PC-3 (cell line): ENCODE measurements around the gene SPINDOC. TPM values are rescaled to one million over a fixed set of nuclear protein-coding genes. Genes with fewer than 3 reads are reported as not detected.

Source experiments
- ATAC-seq: fragments of 200-7000 bp; cut with Tn5 transposase; 2 replicates; pipeline ENCODE4 v1.9.1; 2020; ENCODE audit warnings: mild to moderate bottlenecking, moderate library complexity
- BruUV-seq: library from RNA; stranded (reverse); fragments of 400-500 nt; replicated peaks from 2 replicates; lab custom pipeline; 2021; lab: Mats Ljungman, UMichigan
- CTCF ChIA-PET: fragments of 300-600 bp; sonication (Branson Sonifier 250); formaldehyde crosslinking; loops from one replicate; lab custom pipeline; 2022; ENCODE audit warnings: antibody characterized with exemption; lab: Charles Lee
- POLR2A ChIA-PET: fragments of 300-600 bp; sonication (Branson Sonifier 250); formaldehyde crosslinking; loops from one replicate; lab custom pipeline; 2022; ENCODE audit warnings: antibody characterized with exemption; ENCODE audit not compliant: unreplicated experiment; lab: Charles Lee
- DNase-seq: peaks from one replicate; pipeline ENCODE4 v3.0.0-alpha.2; 2015
- H2AFZ ChIP-seq: fragments of 300-600 bp; sonication (generic); 2 replicates; pipeline ENCODE4 v1.6.0; 2016; ENCODE audit warnings: antibody characterized with exemption, low read length
- H3F3A ChIP-seq: fragments of 300-600 bp; sonication (generic); one replicate; pipeline ENCODE4 v1.6.0; 2017; ENCODE audit warnings: antibody characterized with exemption, low read length, control low read depth, mild to moderate bottlenecking; ENCODE audit not compliant: unreplicated experiment
- H3K27ac ChIP-seq: fragments of 300-600 bp; sonication (generic); 2 replicates; pipeline ENCODE4 v1.5.1; 2016; ENCODE audit warnings: mild to moderate bottlenecking, low read length
- H3K27me3 ChIP-seq: fragments of 300-600 bp; sonication (generic); 2 replicates; pipeline ENCODE4 v1.6.1; 2016; ENCODE audit warnings: low read length, mixed read lengths
- H3K36me3 ChIP-seq: fragments of 300-600 bp; sonication (generic); 2 replicates; pipeline ENCODE4 v1.6.1; 2016; ENCODE audit warnings: low read depth, mixed run types, low read length, mixed read lengths
- H3K4me1 ChIP-seq: fragments of 300-600 bp; sonication (generic); 2 replicates; pipeline ENCODE4 v1.5.1; 2016; ENCODE audit warnings: low read length; ENCODE audit not compliant: insufficient read depth
- H3K4me2 ChIP-seq: fragments of 300-600 bp; sonication (generic); 2 replicates; pipeline ENCODE4 v1.6.0; 2016; ENCODE audit warnings: low read length
- H3K4me3 ChIP-seq: fragments of 300-600 bp; sonication (generic); 2 replicates; pipeline ENCODE4 v1.5.1; 2016; ENCODE audit warnings: mild to moderate bottlenecking, low read length, mixed read lengths
- H3K79me2 ChIP-seq: fragments of 300-600 bp; sonication (generic); 2 replicates; pipeline ENCODE4 v1.6.1; 2017; ENCODE audit warnings: low read length, mixed read lengths
- H3K9ac ChIP-seq: fragments of 300-600 bp; sonication (generic); 2 replicates; pipeline ENCODE4 v1.6.0; 2016; ENCODE audit warnings: mild to moderate bottlenecking, low read length
- H3K9me2 ChIP-seq: fragments of 300-600 bp; sonication (generic); replicated peaks from 2 replicates; pipeline ENCODE4 v1.6.1; 2016; ENCODE audit warnings: mixed run types, low read length, mixed read lengths
- H3K9me3 ChIP-seq: fragments of 300-600 bp; sonication (generic); 2 replicates; pipeline ENCODE4 v1.6.1; 2016; ENCODE audit warnings: low read length, mixed read lengths
- H4K20me1 ChIP-seq: fragments of 300-600 bp; sonication (generic); 2 replicates; pipeline ENCODE4 v1.6.1; 2016; ENCODE audit warnings: low read length, mixed read lengths
- CTCF ChIP-seq: fragments of 300-600 bp; sonication (generic); conservative IDR thresholded peaks from 2 replicates; pipeline ENCODE4 v1.5.1; 2017; ENCODE audit warnings: antibody characterized with exemption, low read depth, mild to moderate bottlenecking, low read length
- EZH2 ChIP-seq: fragments of 300-600 bp; sonication (generic); IDR thresholded peaks from one replicate; pipeline ENCODE4 v1.6.1; 2017; ENCODE audit warnings: antibody characterized with exemption, mild to moderate bottlenecking, low read length; ENCODE audit not compliant: unreplicated experiment
- EZH2phosphoT487 ChIP-seq: fragments of 300-600 bp; sonication (generic); IDR thresholded peaks from 2 replicates; pipeline ENCODE4 v1.6.1; 2018; ENCODE audit warnings: mild to moderate bottlenecking, antibody characterized with exemption, low read length, borderline replicate concordance
- intact Hi-C: fragments of 100-400 bp; cut with micrococcal nuclease; formaldehyde crosslinking; loops from 2 replicates; pipeline ENCODE4 v1.9.0; 2023
- total RNA-seq: library from RNA; depleted of rRNA; stranded (reverse); fragments of >200 nt; gene quantifications from 2 replicates; pipeline ENCODE4 v1.2.3, GENCODE V29; 2014

Gene SPINDOC
- total RNA-seq, 1 experiment from 2014 or later = 61.5 TPM

GRCh38 chr11:63841554-63841953 is 28.3 kb downstream of the SPINDOC start:
- Histone ChIP-seq H3K27ac (peak overlapping the region; percentile 5; the same call in 1 of the 2 replicates), H3K79me2 (peaks cover 74% of the 10 kb centered on the region), H3K9me2 (no peaks in the 10 kb centered on the region), H4K20me1 (peaks cover 58% of the 10 kb centered on the region), H3F3A (peaks cover 9% of the 10 kb centered on the region), H3K4me2 (peak overlapping the region; percentile 94), H3K4me1 (peaks cover 59% of the 10 kb centered on the region), H3K4me3 (peak overlapping the region; percentile 75), H3K9ac (peak overlapping the region; percentile 96), H2AFZ (no peak overlapping the region), H3K9me3 (no peaks in the 10 kb centered on the region), H3K36me3 (peaks cover 8% of the 10 kb centered on the region; the same call in 1 of the 2 replicates), H3K27me3 (no peaks in the 10 kb centered on the region)
- ChIA-PET CTCF (interaction anchor here (0.5 kb wide), 1 partner anchor 93 kb away, joined by 4 read pairs; no protein-coding TSS in a partner anchor), POLR2A (no interaction called here)
- peak; percentile 80 for DNase-seq
- ATAC-seq = peak; percentile 14
- no TSS peak for BruUV-seq
- intact Hi-C loops = loop anchor here (1.0 to 2.0 kb wide), 2 partner anchors 50 to 97 kb away; partner anchors contain the start of gene NAA40
- no peak for TF ChIP-seq EZH2phosphoT487
- no peak for TF ChIP-seq EZH2
- no peak for TF ChIP-seq CTCF

- BruUV-seq = no TSS peak
- Histone ChIP-seq H3K27ac (no peak overlapping the region), H3F3A (peaks cover 9% of the 10 kb centered on the region), H3K79me2 (peaks cover 89% of the 10 kb centered on the region), H3K9me3 (no peaks in the 10 kb centered on the region), H3K9ac (no peak overlapping the region), H3K4me3 (0 out of 2 replicates have a peak overlapping the region, but pooled peaks have one; percentile 13), H2AFZ (no peak overlapping the region), H3K36me3 (peaks cover 8% of the 10 kb centered on the region; the same call in 1 of the 2 replicates), H3K27me3 (no peaks in the 10 kb centered on the region), H3K4me1 (peaks cover 64% of the 10 kb centered on the region), H3K9me2 (no peaks in the 10 kb centered on the region), H4K20me1 (peaks cover 68% of the 10 kb centered on the region), H3K4me2 (peak overlapping the region; percentile 94)
- DNase-seq (no peak), ATAC-seq (no peak)
- intact Hi-C loops = no loop called here
- TF ChIP-seq EZH2 (no peak), EZH2phosphoT487 (no peak), CTCF (no peak)
- ChIA-PET POLR2A (no interaction called here), CTCF (interaction anchor here (1.0 kb wide), 1 partner anchor 29 kb away, joined by 9 read pairs; no protein-coding TSS in a partner anchor)
These were observed 29.8 kb downstream of the SPINDOC start for GRCh38 chr11:63843041-63843440.

- Histone ChIP-seq H3K4me3 (no peak overlapping the region), H3K27me3 (no peaks in the 10 kb centered on the region), H2AFZ (no peak overlapping the region), H3K9me2 (no peaks in the 10 kb centered on the region), H3K4me2 (peak overlapping the region; percentile 12; the same call in 1 of the 2 replicates), H3K9me3 (no peaks in the 10 kb centered on the region), H3F3A (peaks cover 9% of the 10 kb centered on the region), H3K27ac (peak overlapping the region; percentile 25), H3K36me3 (peaks cover 8% of the 10 kb centered on the region; the same call in 1 of the 2 replicates), H3K9ac (no peak overlapping the region), H3K79me2 (peaks cover 100% of the 10 kb centered on the region), H3K4me1 (peaks cover 62% of the 10 kb centered on the region), H4K20me1 (peaks cover 64% of the 10 kb centered on the region)
- CTCF ChIA-PET = interaction anchor here (1.5 kb wide), 1 partner anchor 28 kb away, joined by 5 read pairs; no protein-coding TSS in a partner anchor
- DNase-seq (no peak), ATAC-seq (no peak)
- no peak for TF ChIP-seq EZH2
- intact Hi-C loops = no loop called here
- BruUV-seq = no TSS peak
- POLR2A ChIA-PET = no interaction called here
These were observed 31.6 kb downstream of the SPINDOC start for GRCh38 chr11:63844836-63845235.
